ENCODE data around the gene RAB40B.

DNA sequence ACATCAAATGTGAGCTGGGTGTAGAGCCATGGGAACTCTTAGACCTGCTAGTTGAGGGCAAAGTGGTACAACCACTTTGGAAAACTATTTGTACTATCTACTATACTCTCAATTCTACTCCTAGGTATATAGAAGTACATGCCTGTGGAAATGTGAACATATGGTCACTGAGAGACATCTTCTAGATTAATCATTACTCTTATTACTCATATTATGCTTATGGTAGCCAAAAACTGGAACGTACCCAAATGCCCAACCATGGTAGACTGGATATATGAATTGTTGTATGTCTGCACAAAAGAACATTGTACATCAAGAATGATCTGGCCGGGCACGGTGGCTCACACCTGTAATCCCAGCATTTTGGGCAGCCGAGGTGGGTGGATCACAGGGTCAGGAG is 53.0 kb downstream of the RAB40B start:
- TF ChIP-seq, protein P1, sequence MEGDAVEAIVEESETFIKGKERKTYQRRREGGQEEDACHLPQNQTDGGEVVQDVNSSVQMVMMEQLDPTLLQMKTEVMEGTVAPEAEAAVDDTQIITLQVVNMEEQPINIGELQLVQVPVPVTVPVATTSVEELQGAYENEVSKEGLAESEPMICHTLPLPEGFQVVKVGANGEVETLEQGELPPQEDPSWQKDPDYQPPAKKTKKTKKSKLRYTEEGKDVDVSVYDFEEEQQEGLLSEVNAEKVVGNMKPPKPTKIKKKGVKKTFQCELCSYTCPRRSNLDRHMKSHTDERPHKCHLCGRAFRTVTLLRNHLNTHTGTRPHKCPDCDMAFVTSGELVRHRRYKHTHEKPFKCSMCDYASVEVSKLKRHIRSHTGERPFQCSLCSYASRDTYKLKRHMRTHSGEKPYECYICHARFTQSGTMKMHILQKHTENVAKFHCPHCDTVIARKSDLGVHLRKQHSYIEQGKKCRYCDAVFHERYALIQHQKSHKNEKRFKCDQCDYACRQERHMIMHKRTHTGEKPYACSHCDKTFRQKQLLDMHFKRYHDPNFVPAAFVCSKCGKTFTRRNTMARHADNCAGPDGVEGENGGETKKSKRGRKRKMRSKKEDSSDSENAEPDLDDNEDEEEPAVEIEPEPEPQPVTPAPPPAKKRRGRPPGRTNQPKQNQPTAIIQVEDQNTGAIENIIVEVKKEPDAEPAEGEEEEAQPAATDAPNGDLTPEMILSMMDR (conservative IDR thresholded peaks at IDR 0.05; ENCODE audit: low read length), result no peak
- TF ChIP-seq EZH2phosphoT487 (IDR thresholded peaks at IDR 0.05; ENCODE audit: borderline replicate concordance, low read depth, low read length), result no peak

Data from OCI-LY7 (cell line).